ENCODE measurements around the gene GNA12.
"Not testable (repeated sequence)": the region's sequence is repeated elsewhere in the genome, so short reads cannot be mapped to it uniquely, and the experiment has no call there.

The GNA12 gene

GRCh38 chr7:2775376-2775775 is 68.7 kb downstream of the GNA12 start:
- peak in 1 of 2 experiments; percentile 41 for DNase-seq

- DNase-seq: no peak
Measured at GRCh38 chr7:2774935-2775334, 69.2 kb downstream of the GNA12 start.

- DNase-seq: no peak
Measured at GRCh38 chr7:2774280-2774679, 69.8 kb downstream of the GNA12 start.

GRCh38 chr7:2773608-2774007 is 70.5 kb downstream of the GNA12 start:
- DNase-seq: no peak

GRCh38 chr7:2771274-2771731 is 72.8 kb downstream of the GNA12 start:
- DNase-seq: peak in 1 of 2 experiments; percentile 33

GRCh38 chr7:2764621-2765020 is 79.5 kb downstream of the GNA12 start:
- DNase-seq: no peak

GRCh38 chr7:2763597-2763996 is 80.5 kb downstream of the GNA12 start:
- DNase-seq: no peak

- DNase-seq: no peak
Measured at GRCh38 chr7:2761801-2762497, 82.2 kb downstream of the GNA12 start.

GRCh38 chr7:2761131-2761624 is 82.9 kb downstream of the GNA12 start:
- no peak for DNase-seq

GRCh38 chr7:2760098-2760889 is 83.8 kb downstream of the GNA12 start:
- no peak for DNase-seq

- DNase-seq: no peak
Measured at GRCh38 chr7:2759736-2760097, 84.4 kb downstream of the GNA12 start.

GRCh38 chr7:2758673-2759616 is 85.2 kb downstream of the GNA12 start:
- no peak for DNase-seq

GRCh38 chr7:2757904-2758672 is 86.0 kb downstream of the GNA12 start:
- no peak for DNase-seq

- peak in 1 of 2 experiments; percentile 47 for DNase-seq
Measured at GRCh38 chr7:2757361-2757903, 86.7 kb downstream of the GNA12 start.

- DNase-seq: no peak
Measured at GRCh38 chr7:2755531-2755930, 88.6 kb downstream of the GNA12 start.

- no peak for DNase-seq
Measured at GRCh38 chr7:2754912-2755311, 89.2 kb downstream of the GNA12 start.

GRCh38 chr7:2754086-2754485 is 90.0 kb downstream of the GNA12 start:
- no peak for DNase-seq

- DNase-seq: no peak
Measured at GRCh38 chr7:2753148-2753547, 91.0 kb downstream of the GNA12 start.

- no peak for DNase-seq
Measured at GRCh38 chr7:2751086-2751485, 93.0 kb downstream of the GNA12 start.

- no peak for DNase-seq
Measured at GRCh38 chr7:2750004-2750407, 94.1 kb downstream of the GNA12 start.

GRCh38 chr7:2748684-2749083 is 95.4 kb downstream of the GNA12 start:
- not testable (repeated sequence) for DNase-seq
